ENCODE results near the gene TRIM17.

The TRIM17 gene

GRCh38 chr1:228378090-228378872, 38.4 kb downstream of the TRIM17 start:
- DNase-seq (ENCODE audit: low read depth) = no peak

- no peak for DNase-seq (ENCODE audit: low read depth)
These were observed 39.0 kb downstream of the TRIM17 start for GRCh38 chr1:228377664-228378089.

GRCh38 chr1:228376651-228377631, 39.7 kb downstream of the TRIM17 start:
- DNase-seq (ENCODE audit: low read depth) = no peak

- DNase-seq (ENCODE audit: low read depth) = no peak
These were observed 40.4 kb downstream of the TRIM17 start for GRCh38 chr1:228376262-228376628.

GRCh38 chr1:228375578-228376261, 40.9 kb downstream of the TRIM17 start:
- DNase-seq (ENCODE audit: low read depth) = no peak

- DNase-seq (ENCODE audit: low read depth) = no peak
These were observed 41.7 kb downstream of the TRIM17 start for GRCh38 chr1:228374711-228375577.

- no peak for DNase-seq (ENCODE audit: low read depth)
These were observed 42.7 kb downstream of the TRIM17 start for GRCh38 chr1:228373681-228374571.

GRCh38 chr1:228373004-228373680, 43.5 kb downstream of the TRIM17 start:
- DNase-seq (ENCODE audit: low read depth) = no peak

GRCh38 chr1:228372183-228373003, 44.3 kb downstream of the TRIM17 start:
- DNase-seq (ENCODE audit: low read depth) = no peak

GRCh38 chr1:228371741-228372182, 44.9 kb downstream of the TRIM17 start:
- no peak for DNase-seq (ENCODE audit: low read depth)

- no peak for DNase-seq (ENCODE audit: low read depth)
These were observed 45.5 kb downstream of the TRIM17 start for GRCh38 chr1:228370941-228371740.

GRCh38 chr1:228370439-228370940, 46.2 kb downstream of the TRIM17 start:
- no peak for DNase-seq (ENCODE audit: low read depth)

GRCh38 chr1:228369608-228370438, 46.8 kb downstream of the TRIM17 start:
- DNase-seq (ENCODE audit: low read depth) = no peak

GRCh38 chr1:228368801-228369607, 47.7 kb downstream of the TRIM17 start:
- no peak for DNase-seq (ENCODE audit: low read depth)

GRCh38 chr1:228367798-228368791, 48.6 kb downstream of the TRIM17 start:
- DNase-seq (ENCODE audit: low read depth) = no peak
